ENCODE data around the gene PSORS1C1. TPM values are rescaled to one million over a fixed set of nuclear protein-coding genes. Genes with fewer than 3 reads are reported as not detected.
A peak's percentile ranks its signal among the peaks of the same experiment; 100 is the strongest.
"Not testable (repeated sequence)": the region's sequence is repeated elsewhere in the genome, so short reads cannot be mapped to it uniquely, and the experiment has no call there.

PSORS1C1 gene
- total RNA-seq, 1 experiment from 2014 or later, result not detected

GRCh38 chr6:31164475-31165063 lies 50.0 kb downstream of the PSORS1C1 start:
- DNase-seq (ENCODE audit: low read depth, low spot score); in situ Hi-C loops (cut with HindIII; ENCODE audit: low pct_unique_long_range_greater_than_20kb, low sequenced_read_pairs): not testable (repeated sequence)

GRCh38 chr6:31165064-31165832 lies 50.6 kb downstream of the PSORS1C1 start:
- in situ Hi-C loops (cut with HindIII; ENCODE audit: low pct_unique_long_range_greater_than_20kb, low sequenced_read_pairs); DNase-seq (ENCODE audit: low read depth, low spot score): not testable (repeated sequence)

DNA sequence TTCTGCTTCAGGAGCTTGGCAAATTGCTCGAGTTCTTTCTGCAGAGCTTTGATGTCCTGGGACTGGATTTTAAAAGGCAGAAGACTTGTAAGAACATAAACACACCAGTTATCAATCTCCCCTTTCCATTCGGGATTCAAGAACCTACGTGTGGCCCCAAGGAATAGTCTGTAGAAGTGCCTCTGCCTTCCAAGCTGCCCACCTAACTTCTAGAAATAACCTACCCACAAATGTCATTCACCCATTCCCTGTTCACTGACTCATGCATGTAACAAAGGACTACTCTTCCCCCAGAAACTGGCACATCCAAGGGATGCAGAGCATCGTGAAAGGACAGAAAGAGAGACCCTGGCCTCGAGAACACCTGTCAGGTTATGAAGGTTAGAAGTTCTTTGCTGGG lies 51.4 kb downstream of the PSORS1C1 start:
- DNase-seq (ENCODE audit: low read depth, low spot score), result no peak
- in situ Hi-C loops (cut with HindIII; ENCODE audit: low pct_unique_long_range_greater_than_20kb, low sequenced_read_pairs), result no loop called here

DNA sequence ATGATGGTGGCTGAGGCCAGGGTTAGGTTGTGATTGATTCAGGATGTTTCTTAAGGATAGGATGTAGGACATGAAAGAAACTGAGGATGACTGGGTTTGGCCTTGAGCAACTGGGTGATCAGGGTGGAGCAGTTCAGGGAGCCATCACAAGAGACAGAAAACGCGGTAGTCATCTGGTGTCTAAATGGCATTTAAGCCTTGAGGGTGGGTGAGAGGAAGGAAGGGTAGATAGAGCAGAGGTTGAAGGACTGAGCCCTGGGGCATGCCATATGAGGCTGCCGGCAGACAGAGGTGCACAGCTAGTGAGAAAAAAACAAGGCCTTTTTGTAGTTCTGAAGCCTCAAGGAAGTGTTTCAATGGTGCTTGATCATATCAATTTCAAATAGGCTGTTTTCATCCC lies 54.0 kb downstream of the PSORS1C1 start:
- DNase-seq (ENCODE audit: low read depth, low spot score), result peak; percentile 38
- in situ Hi-C loops (cut with HindIII; ENCODE audit: low pct_unique_long_range_greater_than_20kb, low sequenced_read_pairs), result no loop called here

DNA sequence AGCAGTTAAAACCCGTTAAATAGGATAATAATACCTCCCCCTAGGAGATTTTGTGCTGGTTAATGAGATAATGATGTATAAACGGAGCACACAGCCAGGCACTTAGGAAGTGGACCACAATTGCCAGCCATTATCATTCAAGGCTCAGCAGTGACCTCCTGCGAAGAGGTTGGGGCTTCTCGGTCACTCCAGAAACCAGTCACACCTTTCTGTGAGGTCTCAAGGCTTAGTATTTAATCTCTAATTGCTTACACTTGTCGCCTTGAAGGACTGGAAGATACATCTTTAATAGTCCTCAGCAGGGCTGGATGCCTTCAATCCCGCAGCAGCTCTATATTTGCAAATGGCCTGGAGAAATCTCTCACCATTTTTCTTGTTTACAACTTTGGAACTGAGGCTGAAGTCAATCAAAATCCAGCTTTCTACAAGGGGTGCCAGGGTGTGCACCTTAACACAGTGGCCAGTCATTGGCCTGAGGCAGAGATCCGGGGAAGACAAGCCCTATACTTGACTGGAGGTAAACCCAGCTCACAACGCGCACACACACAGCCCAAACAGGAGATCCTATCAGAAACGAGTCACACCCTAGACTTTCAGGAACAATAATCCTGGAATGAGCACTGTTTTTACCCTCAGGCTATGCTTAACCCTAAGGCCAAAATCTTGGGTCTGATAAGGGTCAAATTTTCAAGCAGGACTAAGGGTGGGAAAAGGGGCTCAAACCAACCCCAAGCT lies 54.7 kb downstream of the PSORS1C1 start:
- in situ Hi-C loops (cut with HindIII; ENCODE audit: low pct_unique_long_range_greater_than_20kb, low sequenced_read_pairs), result no loop called here
- DNase-seq (ENCODE audit: low read depth, low spot score), result no peak

- DNase-seq (ENCODE audit: low read depth, low spot score); in situ Hi-C loops (cut with HindIII; ENCODE audit: low pct_unique_long_range_greater_than_20kb, low sequenced_read_pairs): not testable (repeated sequence)
These were observed 55.4 kb downstream of the PSORS1C1 start for GRCh38 chr6:31169858-31170599.

DNA sequence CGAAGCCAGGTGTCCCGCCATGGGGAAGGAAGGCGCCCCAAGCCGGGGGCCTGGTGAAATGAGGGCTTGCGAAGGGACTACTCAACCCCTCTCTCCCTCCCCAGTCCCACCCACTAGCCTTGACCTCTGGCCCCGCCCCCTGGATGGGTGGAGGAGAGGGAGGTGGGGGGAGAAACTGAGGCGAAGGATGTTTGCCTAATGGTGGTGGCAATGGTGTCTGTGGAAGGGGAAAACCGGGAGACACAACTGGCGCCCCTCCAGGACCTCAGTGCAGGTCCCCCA lies 55.9 kb downstream of the PSORS1C1 start, which contains the start of gene POU5F1:
POU5F1 (minus strand) TSS at position 83 of the 282 bp plus-strand sequence; CDS start at position 21, 62 bp downstream.
- in situ Hi-C loops (cut with HindIII; ENCODE audit: low pct_unique_long_range_greater_than_20kb, low sequenced_read_pairs), result no loop called here
- no peak for DNase-seq (ENCODE audit: low read depth, low spot score)

DNA sequence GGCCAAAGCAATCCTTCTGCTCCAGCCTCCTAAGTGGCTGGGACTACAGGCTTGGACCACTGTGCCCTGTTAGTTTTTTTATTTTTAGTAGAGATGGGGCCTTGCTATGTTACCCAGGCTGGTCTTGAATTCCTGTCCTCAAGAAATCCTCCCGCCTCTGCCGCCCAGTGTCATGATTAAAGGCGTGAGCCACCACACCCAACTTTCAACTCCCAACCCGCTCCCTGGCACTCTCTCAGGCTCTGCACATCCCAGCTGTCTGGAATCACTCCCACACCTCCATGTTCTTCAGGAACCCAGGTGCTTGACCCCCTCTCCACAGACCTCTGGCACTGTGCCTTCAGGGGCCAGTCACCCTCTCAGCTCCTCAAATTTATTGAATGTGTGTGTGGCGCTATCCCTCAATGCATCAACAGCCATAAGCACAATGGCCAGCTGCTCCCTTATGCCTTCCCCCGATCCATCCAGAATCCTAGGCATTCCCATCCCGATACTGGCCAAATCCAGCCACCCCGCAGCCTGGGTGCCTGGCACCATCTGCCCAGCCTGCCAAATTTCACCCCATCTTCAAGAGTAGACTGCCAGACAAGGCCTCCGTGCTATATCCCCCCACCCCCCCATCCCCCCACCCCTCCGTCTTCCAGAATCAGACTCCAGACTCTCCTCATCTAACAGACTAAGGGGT lies 56.5 kb downstream of the PSORS1C1 start:
- in situ Hi-C loops (cut with HindIII; ENCODE audit: low pct_unique_long_range_greater_than_20kb, low sequenced_read_pairs), result no loop called here
- no peak for DNase-seq (ENCODE audit: low read depth, low spot score)

GRCh38 chr6:31171931-31172905 lies 57.6 kb downstream of the PSORS1C1 start:
- no peak for DNase-seq (ENCODE audit: low read depth, low spot score)
- in situ Hi-C loops (cut with HindIII; ENCODE audit: low pct_unique_long_range_greater_than_20kb, low sequenced_read_pairs), result no loop called here

- DNase-seq (ENCODE audit: low read depth, low spot score), result no peak
- in situ Hi-C loops (cut with HindIII; ENCODE audit: low pct_unique_long_range_greater_than_20kb, low sequenced_read_pairs), result no loop called here
These were observed 58.4 kb downstream of the PSORS1C1 start for GRCh38 chr6:31172973-31173384.

GRCh38 chr6:31173406-31173805 lies 58.8 kb downstream of the PSORS1C1 start:
- no peak for DNase-seq (ENCODE audit: low read depth, low spot score)
- in situ Hi-C loops (cut with HindIII; ENCODE audit: low pct_unique_long_range_greater_than_20kb, low sequenced_read_pairs), result no loop called here

GRCh38 chr6:31174378-31174777 lies 59.8 kb downstream of the PSORS1C1 start:
- in situ Hi-C loops (cut with HindIII; ENCODE audit: low pct_unique_long_range_greater_than_20kb, low sequenced_read_pairs), result no loop called here
- no peak for DNase-seq (ENCODE audit: low read depth, low spot score)

DNA sequence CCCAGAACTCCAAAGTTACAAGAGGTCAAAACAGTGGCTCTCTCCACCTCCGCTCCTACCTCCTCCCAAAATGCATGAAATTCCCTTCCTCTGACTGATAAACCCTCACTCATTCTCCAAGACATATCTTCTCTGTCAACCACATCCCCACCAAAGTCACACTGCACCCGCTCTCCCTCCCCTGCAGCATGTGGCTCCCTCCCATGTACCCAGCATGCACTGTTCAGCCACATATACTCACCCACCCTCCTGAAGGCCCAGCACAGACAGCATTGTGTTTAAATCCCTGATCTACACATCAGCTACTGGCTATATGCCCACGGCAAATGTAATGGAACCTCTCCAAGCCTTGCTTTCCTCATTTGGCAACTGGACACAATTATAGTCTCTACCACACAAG lies 61.4 kb downstream of the PSORS1C1 start:
- in situ Hi-C loops (cut with HindIII; ENCODE audit: low pct_unique_long_range_greater_than_20kb, low sequenced_read_pairs), result no loop called here
- DNase-seq (ENCODE audit: low read depth, low spot score), result no peak

DNA sequence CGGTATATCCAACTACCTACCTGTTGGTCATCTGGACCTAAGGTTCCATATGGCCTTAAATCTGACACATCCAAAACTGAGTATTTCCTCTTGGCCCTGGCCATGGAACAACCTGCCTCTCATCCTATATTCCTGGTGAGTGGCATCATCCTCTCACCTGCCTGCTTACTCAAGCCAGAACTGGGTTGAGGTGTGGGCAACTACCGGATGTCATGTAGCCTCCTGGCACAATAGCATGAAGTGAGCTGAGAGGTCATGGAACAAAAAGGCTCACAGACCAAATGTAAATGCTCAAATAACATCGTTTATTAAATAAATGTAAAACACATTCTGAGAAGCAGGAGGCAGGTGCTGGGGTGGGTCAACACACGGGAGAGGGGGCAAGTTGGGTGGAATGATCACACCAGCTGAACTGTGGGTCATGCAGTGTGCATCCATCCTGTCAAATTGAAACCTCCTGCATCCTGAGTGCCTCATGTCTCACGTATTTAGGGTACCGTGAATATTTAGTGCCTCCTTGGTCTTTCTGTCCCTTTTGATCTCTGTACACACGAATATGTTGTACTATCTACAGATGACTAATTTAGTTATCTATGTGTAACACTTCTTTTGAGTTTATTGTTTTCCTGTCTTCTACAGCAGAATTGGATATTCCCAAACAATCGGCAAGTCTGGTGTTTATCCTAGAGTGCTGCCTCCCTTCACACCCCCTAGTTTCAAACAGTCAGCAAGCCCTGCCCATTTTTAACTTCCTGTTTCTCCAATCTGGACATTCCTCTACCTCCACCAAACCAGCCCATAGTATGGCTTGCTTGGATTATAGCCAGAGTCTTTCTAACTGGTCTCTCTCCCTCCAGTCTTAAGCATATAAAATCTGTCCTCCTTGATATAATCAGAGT lies 63.8 kb downstream of the PSORS1C1 start:
- DNase-seq (ENCODE audit: low read depth, low spot score), result no peak
- in situ Hi-C loops (cut with HindIII; ENCODE audit: low pct_unique_long_range_greater_than_20kb, low sequenced_read_pairs), result no loop called here

GRCh38 chr6:31179042-31179386 lies 64.4 kb downstream of the PSORS1C1 start:
- in situ Hi-C loops (cut with HindIII; ENCODE audit: low pct_unique_long_range_greater_than_20kb, low sequenced_read_pairs), result no loop called here
- no peak for DNase-seq (ENCODE audit: low read depth, low spot score)

- in situ Hi-C loops (cut with HindIII; ENCODE audit: low pct_unique_long_range_greater_than_20kb, low sequenced_read_pairs), result no loop called here
- no peak for DNase-seq (ENCODE audit: low read depth, low spot score)
These were observed 65.3 kb downstream of the PSORS1C1 start for GRCh38 chr6:31179896-31180295.
